ENCODE results near the gene RHOV. TPM values are rescaled to one million over a fixed set of nuclear protein-coding genes. Genes with fewer than 3 reads are reported as not detected.

RHOV gene
- polyA plus RNA-seq, 1 donor (not counting 4 experiments of a cell fraction or from before 2014, with no cell fraction given): 7.1 TPM

DNA sequence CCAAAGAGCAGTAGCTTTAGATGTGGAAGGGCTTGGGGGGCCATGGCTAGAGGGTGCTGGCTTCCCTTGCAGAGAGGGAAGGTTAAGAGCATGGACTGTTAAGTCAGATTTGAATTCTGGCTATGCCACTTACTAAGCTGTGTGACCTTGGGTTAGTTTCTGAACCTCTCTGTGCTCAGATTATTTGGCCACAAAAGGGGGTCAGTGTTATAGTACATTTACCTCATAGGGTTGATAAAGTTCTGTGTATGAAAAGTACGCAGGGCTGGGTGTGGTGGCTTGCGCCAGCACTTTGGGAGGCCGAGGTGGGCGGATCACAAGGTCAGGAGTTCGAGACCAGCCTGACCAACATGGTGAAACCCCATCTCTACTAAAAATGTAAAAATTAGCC, 27.0 kb upstream of the RHOV start:
- no peak for FAIRE-seq
- TF ChIP-seq, protein P1, sequence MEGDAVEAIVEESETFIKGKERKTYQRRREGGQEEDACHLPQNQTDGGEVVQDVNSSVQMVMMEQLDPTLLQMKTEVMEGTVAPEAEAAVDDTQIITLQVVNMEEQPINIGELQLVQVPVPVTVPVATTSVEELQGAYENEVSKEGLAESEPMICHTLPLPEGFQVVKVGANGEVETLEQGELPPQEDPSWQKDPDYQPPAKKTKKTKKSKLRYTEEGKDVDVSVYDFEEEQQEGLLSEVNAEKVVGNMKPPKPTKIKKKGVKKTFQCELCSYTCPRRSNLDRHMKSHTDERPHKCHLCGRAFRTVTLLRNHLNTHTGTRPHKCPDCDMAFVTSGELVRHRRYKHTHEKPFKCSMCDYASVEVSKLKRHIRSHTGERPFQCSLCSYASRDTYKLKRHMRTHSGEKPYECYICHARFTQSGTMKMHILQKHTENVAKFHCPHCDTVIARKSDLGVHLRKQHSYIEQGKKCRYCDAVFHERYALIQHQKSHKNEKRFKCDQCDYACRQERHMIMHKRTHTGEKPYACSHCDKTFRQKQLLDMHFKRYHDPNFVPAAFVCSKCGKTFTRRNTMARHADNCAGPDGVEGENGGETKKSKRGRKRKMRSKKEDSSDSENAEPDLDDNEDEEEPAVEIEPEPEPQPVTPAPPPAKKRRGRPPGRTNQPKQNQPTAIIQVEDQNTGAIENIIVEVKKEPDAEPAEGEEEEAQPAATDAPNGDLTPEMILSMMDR (optimal IDR thresholded peaks at IDR 0.05 in 1 of 3, IDR thresholded peaks at IDR 0.05 in 1 of 3, conservative IDR thresholded peaks at IDR 0.05 in 1 of 3; ENCODE audit: extremely low read depth in 1 of 3, insufficient read depth in 2 of 3, low read length in 3 of 3): no peak
- no peak for TF ChIP-seq EZH2 (IDR thresholded peaks at IDR 0.05; ENCODE audit: low read length)
- H3K9ac ChIP-seq (ENCODE audit: control insufficient read depth, extremely low read depth, insufficient read depth, low read length): no peak overlapping the region
- peaks cover 13% of the 10 kb centered on the region for H3K4me1 ChIP-seq (ENCODE audit: control insufficient read depth, extremely low read depth, insufficient read depth, low read length)
- no peak overlapping the region for H3K4me3 ChIP-seq (ENCODE audit: control insufficient read depth in 2 of 3, extremely low read depth in 1 of 3, insufficient read depth in 2 of 3, low read depth in 1 of 3, low read length in 3 of 3)
- dilution Hi-C loops (cut with MboI; ENCODE audit: extremely low pct_ligation_motif_present, low sequenced_read_pairs): loop anchor here (25.0 kb wide), 1 partner anchor 111 kb away; no protein-coding TSS in a partner anchor
- no peak overlapping the region for H2AFZ ChIP-seq (ENCODE audit: control insufficient read depth, low read length)
- H3K36me3 ChIP-seq (ENCODE audit: control insufficient read depth in 2 of 2, extremely low read depth in 1 of 2, insufficient read depth in 2 of 2, low read length in 2 of 2): peaks cover 28 to 30% of the 10 kb centered on the region in 2 experiments
- peaks cover 3% of the 10 kb centered on the region for H4K20me1 ChIP-seq (ENCODE audit: control insufficient read depth, extremely low read depth, insufficient read depth, low read length)
- H3K27ac ChIP-seq (ENCODE audit: control insufficient read depth, insufficient read depth, low read length): no peak overlapping the region
- no peak overlapping the region for H3K4me2 ChIP-seq (ENCODE audit: control insufficient read depth, extremely low read depth, insufficient read depth, low read depth, low read length)
- H3K9me3 ChIP-seq (ENCODE audit: control insufficient read depth, low read depth, low read length): no peaks in the 10 kb centered on the region
- H3K27me3 ChIP-seq (ENCODE audit: control insufficient read depth, extremely low read depth, insufficient read depth, low read length): no peaks in the 10 kb centered on the region
- DNase-seq (ENCODE audit: low read depth, low spot score): no peak
- peaks cover 4% of the 10 kb centered on the region for H3K9me1 ChIP-seq (ENCODE audit: control insufficient read depth, extremely low read depth, insufficient read depth, low read length)
- H3K79me2 ChIP-seq (ENCODE audit: control insufficient read depth, insufficient read depth, low read length): peaks cover 9% of the 10 kb centered on the region

DNA sequence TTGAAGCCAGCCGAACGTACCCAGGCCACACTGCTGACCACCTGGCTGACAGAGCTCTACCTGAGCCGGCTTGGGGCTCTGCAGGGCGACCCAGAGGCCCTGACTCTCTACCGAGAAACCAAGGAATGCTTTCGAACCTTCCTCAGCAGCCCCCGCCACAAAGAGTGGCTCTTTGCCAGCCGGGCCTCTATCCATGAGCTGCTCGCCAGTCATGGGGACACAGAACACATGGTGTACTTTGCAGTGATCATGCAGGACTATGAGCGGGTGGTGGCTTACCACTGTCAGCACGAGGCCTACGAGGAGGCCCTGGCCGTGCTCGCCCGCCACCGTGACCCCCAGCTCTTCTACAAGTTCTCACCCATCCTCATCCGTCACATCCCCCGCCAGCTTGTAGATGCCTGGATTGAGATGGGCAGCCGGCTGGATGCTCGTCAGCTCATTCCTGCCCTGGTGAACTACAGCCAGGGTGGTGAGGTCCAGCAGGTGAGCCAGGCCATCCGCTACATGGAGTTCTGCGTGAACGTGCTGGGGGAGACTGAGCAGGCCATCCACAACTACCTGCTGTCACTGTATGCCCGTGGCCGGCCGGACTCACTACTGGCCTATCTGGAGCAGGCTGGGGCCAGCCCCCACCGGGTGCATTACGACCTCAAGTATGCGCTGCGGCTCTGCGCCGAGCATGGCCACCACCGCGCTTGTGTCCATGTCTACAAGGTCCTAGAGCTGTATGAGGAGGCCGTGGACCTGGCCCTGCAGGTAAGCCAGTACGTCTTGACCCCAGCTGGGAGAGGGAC, 26.4 kb upstream of the RHOV start:
- no peak overlapping the region for H3K4me2 ChIP-seq (ENCODE audit: control insufficient read depth, extremely low read depth, insufficient read depth, low read depth, low read length)
- FAIRE-seq (no peak), DNase-seq (ENCODE audit: low read depth, low spot score) (no peak)
- peaks cover 15% of the 10 kb centered on the region for H3K79me2 ChIP-seq (ENCODE audit: control insufficient read depth, insufficient read depth, low read length)
- H3K27me3 ChIP-seq (ENCODE audit: control insufficient read depth, extremely low read depth, insufficient read depth, low read length): no peaks in the 10 kb centered on the region
- peaks cover 12% of the 10 kb centered on the region for H3K4me1 ChIP-seq (ENCODE audit: control insufficient read depth, extremely low read depth, insufficient read depth, low read length)
- no peaks in the 10 kb centered on the region for H3K9me1 ChIP-seq (ENCODE audit: control insufficient read depth, extremely low read depth, insufficient read depth, low read length)
- H3K9me3 ChIP-seq (ENCODE audit: control insufficient read depth, low read depth, low read length): no peaks in the 10 kb centered on the region
- dilution Hi-C loops (cut with MboI; ENCODE audit: extremely low pct_ligation_motif_present, low sequenced_read_pairs): loop anchor here (25.0 kb wide), 1 partner anchor 112 kb away; no protein-coding TSS in a partner anchor
- H4K20me1 ChIP-seq (ENCODE audit: control insufficient read depth, extremely low read depth, insufficient read depth, low read length): peaks cover 3% of the 10 kb centered on the region
- H3K36me3 ChIP-seq (ENCODE audit: control insufficient read depth in 2 of 2, extremely low read depth in 1 of 2, insufficient read depth in 2 of 2, low read length in 2 of 2): peaks cover 28 to 35% of the 10 kb centered on the region in 2 experiments
- no peak overlapping the region for H3K9ac ChIP-seq (ENCODE audit: control insufficient read depth, extremely low read depth, insufficient read depth, low read length)
- no peak overlapping the region for H3K27ac ChIP-seq (ENCODE audit: control insufficient read depth, insufficient read depth, low read length)
- H2AFZ ChIP-seq (ENCODE audit: control insufficient read depth, low read length): no peak overlapping the region
- no peak for TF ChIP-seq EZH2 (IDR thresholded peaks at IDR 0.05; ENCODE audit: low read length)
- TF ChIP-seq, protein P1 (optimal IDR thresholded peaks at IDR 0.05 in 1 of 3, IDR thresholded peaks at IDR 0.05 in 1 of 3, conservative IDR thresholded peaks at IDR 0.05 in 1 of 3; ENCODE audit: extremely low read depth in 1 of 3, insufficient read depth in 2 of 3, low read length in 3 of 3): no peak
- H3K4me3 ChIP-seq (ENCODE audit: control insufficient read depth in 2 of 3, extremely low read depth in 1 of 3, insufficient read depth in 2 of 3, low read depth in 1 of 3, low read length in 3 of 3): no peak overlapping the region

All from keratinocyte (primary cell).